ENCODE results near the gene CFAP58. TPM values are rescaled to one million over a fixed set of nuclear protein-coding genes. Genes with fewer than 3 reads are reported as not detected.

Gene CFAP58
- total and polyA plus RNA-seq, 2 of the 13 experiments (the other 11 are each of a cell fraction or from before 2014, with no cell fraction given), result 0.03 TPM; not detected in 1

DNA sequence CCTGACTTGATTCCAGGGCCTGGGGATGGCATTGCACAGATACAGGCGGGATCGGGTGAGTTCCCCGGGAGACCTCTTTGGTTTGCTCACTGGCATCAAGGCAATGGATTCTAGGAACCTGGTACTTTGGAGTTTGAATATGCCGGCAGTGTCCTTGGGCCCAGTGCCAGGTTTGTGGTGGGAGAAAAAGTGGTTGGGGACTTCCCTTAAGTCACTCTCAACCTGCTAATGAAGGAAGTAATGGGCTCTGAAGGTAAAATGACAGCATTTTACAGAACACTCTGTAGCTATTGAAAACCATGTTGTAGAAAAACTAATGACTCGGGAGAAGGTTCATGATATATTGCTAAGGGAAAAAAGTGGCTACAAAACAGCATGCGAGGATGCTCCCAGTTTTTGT, 129.9 kb downstream of the CFAP58 start:
- Histone ChIP-seq H3K27ac (ENCODE audit: extremely low read length, insufficient read depth, low read length) (no peak overlapping the region), H3K36me3 (replicated peaks in 1 of 2; ENCODE audit: control insufficient read depth in 1 of 2, insufficient read depth in 2 of 2, low read length in 2 of 2) (no peaks in the 10 kb centered on the region), H3K9ac (ENCODE audit: insufficient read depth, low read depth, low read length) (no peak overlapping the region), H3K4me3 (replicated peaks in 1 of 3; ENCODE audit: insufficient read depth in 1 of 3, low read depth in 2 of 3, low read length in 3 of 3) (no peak overlapping the region), H2AFZ (ENCODE audit: low read length) (no peak overlapping the region), H3K4me2 (ENCODE audit: low read depth, low read length) (no peak overlapping the region), H3K27me3 (ENCODE audit: control insufficient read depth in 1 of 2, insufficient read depth in 2 of 2, low read length in 2 of 2) (peaks cover 0 to 7% of the 10 kb centered on the region in 2 experiments; a peak in 2 of 5 replicates), H3K79me2 (ENCODE audit: insufficient read depth, low read length) (no peaks in the 10 kb centered on the region), H4K20me1 (ENCODE audit: insufficient read depth, low read length) (no peaks in the 10 kb centered on the region), H3K4me1 (ENCODE audit: insufficient read depth, low read length) (no peaks in the 10 kb centered on the region), H3K9me3 (ENCODE audit: low read length) (no peaks in the 10 kb centered on the region)
- WGBS (ENCODE audit: low lambda C conversion rate), result under 1% methylated on average over 5 of the region's 6 CpGs
- no peak for ATAC-seq
- CTCF ChIA-PET (ENCODE audit: low intra/inter-chr PET ratio, low total read pairs), result no interaction called here
- BruUV-seq (replicated peaks), result no TSS peak
- intact Hi-C loops (cut with micrococcal nuclease; ENCODE audit: unreplicated experiment), result no loop called here
- FAIRE-seq, result no peak
- DNase-seq (ENCODE audit: low spot score), result no peak
- in situ Hi-C loops (cut with HindIII; ENCODE audit: extremely low pct_ligation_motif_present, low pct_unique_long_range_greater_than_20kb), result no loop called here
- POLR2A ChIA-PET, result no interaction called here
- TF ChIP-seq, protein P1, sequence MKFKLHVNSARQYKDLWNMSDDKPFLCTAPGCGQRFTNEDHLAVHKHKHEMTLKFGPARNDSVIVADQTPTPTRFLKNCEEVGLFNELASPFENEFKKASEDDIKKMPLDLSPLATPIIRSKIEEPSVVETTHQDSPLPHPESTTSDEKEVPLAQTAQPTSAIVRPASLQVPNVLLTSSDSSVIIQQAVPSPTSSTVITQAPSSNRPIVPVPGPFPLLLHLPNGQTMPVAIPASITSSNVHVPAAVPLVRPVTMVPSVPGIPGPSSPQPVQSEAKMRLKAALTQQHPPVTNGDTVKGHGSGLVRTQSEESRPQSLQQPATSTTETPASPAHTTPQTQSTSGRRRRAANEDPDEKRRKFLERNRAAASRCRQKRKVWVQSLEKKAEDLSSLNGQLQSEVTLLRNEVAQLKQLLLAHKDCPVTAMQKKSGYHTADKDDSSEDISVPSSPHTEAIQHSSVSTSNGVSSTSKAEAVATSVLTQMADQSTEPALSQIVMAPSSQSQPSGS (CRISPR knock-in tag; IDR thresholded peaks at IDR 0.05), result no peak
- no peak for TF ChIP-seq ZNF350 (CRISPR knock-in tag; IDR thresholded peaks at IDR 0.05; ENCODE audit: borderline replicate concordance, low read depth)
- TF ChIP-seq NFE2L2 (IDR thresholded peaks at IDR 0.05; ENCODE audit: low read length), result no peak
- TF ChIP-seq NFRKB (IDR thresholded peaks at IDR 0.05), result no peak
- no peak for TF ChIP-seq CEBPB (IDR thresholded peaks at IDR 0.05; ENCODE audit: borderline replicate concordance, low read depth, low read length)
- TF ChIP-seq IRX3 (CRISPR knock-in tag; IDR thresholded peaks at IDR 0.05; ENCODE audit: borderline replicate concordance, low read depth), result no peak
- TF ChIP-seq, protein P2, sequence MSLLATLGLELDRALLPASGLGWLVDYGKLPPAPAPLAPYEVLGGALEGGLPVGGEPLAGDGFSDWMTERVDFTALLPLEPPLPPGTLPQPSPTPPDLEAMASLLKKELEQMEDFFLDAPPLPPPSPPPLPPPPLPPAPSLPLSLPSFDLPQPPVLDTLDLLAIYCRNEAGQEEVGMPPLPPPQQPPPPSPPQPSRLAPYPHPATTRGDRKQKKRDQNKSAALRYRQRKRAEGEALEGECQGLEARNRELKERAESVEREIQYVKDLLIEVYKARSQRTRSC (CRISPR knock-in tag; IDR thresholded peaks at IDR 0.05; ENCODE audit: low read depth), result no peak
- no peak for TF ChIP-seq NFKBIZ (CRISPR knock-in tag; IDR thresholded peaks at IDR 0.05)
- TF ChIP-seq TAF1 (CRISPR knock-in tag; IDR thresholded peaks at IDR 0.05), result no peak
- TF ChIP-seq, protein P3, sequence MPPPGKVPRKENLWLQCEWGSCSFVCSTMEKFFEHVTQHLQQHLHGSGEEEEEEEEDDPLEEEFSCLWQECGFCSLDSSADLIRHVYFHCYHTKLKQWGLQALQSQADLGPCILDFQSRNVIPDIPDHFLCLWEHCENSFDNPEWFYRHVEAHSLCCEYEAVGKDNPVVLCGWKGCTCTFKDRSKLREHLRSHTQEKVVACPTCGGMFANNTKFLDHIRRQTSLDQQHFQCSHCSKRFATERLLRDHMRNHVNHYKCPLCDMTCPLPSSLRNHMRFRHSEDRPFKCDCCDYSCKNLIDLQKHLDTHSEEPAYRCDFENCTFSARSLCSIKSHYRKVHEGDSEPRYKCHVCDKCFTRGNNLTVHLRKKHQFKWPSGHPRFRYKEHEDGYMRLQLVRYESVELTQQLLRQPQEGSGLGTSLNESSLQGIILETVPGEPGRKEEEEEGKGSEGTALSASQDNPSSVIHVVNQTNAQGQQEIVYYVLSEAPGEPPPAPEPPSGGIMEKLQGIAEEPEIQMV (CRISPR knock-in tag; IDR thresholded peaks at IDR 0.05; ENCODE audit: low read depth), result no peak
- TF ChIP-seq ZSCAN12 (CRISPR knock-in tag; IDR thresholded peaks at IDR 0.05), result no peak
- TF ChIP-seq ZBTB42 (CRISPR knock-in tag; IDR thresholded peaks at IDR 0.05), result no peak
- TF ChIP-seq, protein P4, sequence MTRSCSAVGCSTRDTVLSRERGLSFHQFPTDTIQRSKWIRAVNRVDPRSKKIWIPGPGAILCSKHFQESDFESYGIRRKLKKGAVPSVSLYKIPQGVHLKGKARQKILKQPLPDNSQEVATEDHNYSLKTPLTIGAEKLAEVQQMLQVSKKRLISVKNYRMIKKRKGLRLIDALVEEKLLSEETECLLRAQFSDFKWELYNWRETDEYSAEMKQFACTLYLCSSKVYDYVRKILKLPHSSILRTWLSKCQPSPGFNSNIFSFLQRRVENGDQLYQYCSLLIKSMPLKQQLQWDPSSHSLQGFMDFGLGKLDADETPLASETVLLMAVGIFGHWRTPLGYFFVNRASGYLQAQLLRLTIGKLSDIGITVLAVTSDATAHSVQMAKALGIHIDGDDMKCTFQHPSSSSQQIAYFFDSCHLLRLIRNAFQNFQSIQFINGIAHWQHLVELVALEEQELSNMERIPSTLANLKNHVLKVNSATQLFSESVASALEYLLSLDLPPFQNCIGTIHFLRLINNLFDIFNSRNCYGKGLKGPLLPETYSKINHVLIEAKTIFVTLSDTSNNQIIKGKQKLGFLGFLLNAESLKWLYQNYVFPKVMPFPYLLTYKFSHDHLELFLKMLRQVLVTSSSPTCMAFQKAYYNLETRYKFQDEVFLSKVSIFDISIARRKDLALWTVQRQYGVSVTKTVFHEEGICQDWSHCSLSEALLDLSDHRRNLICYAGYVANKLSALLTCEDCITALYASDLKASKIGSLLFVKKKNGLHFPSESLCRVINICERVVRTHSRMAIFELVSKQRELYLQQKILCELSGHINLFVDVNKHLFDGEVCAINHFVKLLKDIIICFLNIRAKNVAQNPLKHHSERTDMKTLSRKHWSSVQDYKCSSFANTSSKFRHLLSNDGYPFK (CRISPR knock-in tag; IDR thresholded peaks at IDR 0.05; ENCODE audit: borderline replicate concordance), result no peak
- TF ChIP-seq, protein P5, sequence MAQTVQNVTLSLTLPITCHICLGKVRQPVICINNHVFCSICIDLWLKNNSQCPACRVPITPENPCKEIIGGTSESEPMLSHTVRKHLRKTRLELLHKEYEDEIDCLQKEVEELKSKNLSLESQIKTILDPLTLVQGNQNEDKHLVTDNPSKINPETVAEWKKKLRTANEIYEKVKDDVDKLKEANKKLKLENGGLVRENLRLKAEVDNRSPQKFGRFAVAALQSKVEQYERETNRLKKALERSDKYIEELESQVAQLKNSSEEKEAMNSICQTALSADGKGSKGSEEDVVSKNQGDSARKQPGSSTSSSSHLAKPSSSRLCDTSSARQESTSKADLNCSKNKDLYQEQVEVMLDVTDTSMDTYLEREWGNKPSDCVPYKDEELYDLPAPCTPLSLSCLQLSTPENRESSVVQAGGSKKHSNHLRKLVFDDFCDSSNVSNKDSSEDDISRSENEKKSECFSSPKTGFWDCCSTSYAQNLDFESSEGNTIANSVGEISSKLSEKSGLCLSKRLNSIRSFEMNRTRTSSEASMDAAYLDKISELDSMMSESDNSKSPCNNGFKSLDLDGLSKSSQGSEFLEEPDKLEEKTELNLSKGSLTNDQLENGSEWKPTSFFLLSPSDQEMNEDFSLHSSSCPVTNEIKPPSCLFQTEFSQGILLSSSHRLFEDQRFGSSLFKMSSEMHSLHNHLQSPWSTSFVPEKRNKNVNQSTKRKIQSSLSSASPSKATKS (CRISPR knock-in tag; IDR thresholded peaks at IDR 0.05), result no peak
- TF ChIP-seq JUNB (CRISPR knock-in tag; IDR thresholded peaks at IDR 0.05; ENCODE audit: borderline replicate concordance), result no peak
